Measurements from ENCODE around the gene DMD. TPM values are rescaled to one million over a fixed set of nuclear protein-coding genes. Genes with fewer than 3 reads are reported as not detected.
A peak's percentile ranks its signal among the peaks of the same experiment; 100 is the strongest.

The DMD gene
- total RNA-seq, 1 donor = 32.4 TPM

GRCh38 chrX:31355206-31355955 is 1856.0 kb downstream of the DMD start:
- no peak overlapping the region for H3K4me3 ChIP-seq (ENCODE audit: low read depth, low read length)
- TF ChIP-seq CTCF (IDR thresholded peaks at IDR 0.05; ENCODE audit: insufficient read depth, low read depth, low read length) = no peak
- DNase-seq (ENCODE audit: low read depth) = peak; percentile 86

GRCh38 chrX:31353095-31353494 is 1858.3 kb downstream of the DMD start:
- no peak for TF ChIP-seq CTCF (IDR thresholded peaks at IDR 0.05; ENCODE audit: insufficient read depth, low read depth, low read length)
- H3K4me3 ChIP-seq (ENCODE audit: low read depth, low read length) = no peak overlapping the region
- peak; percentile 80 for DNase-seq (ENCODE audit: low read depth)

GRCh38 chrX:31350808-31351074 is 1860.6 kb downstream of the DMD start:
- no peak overlapping the region for H3K4me3 ChIP-seq (ENCODE audit: low read depth, low read length)
- no peak for TF ChIP-seq CTCF (IDR thresholded peaks at IDR 0.05; ENCODE audit: insufficient read depth, low read depth, low read length)
- no peak for DNase-seq (ENCODE audit: low read depth)

DNA sequence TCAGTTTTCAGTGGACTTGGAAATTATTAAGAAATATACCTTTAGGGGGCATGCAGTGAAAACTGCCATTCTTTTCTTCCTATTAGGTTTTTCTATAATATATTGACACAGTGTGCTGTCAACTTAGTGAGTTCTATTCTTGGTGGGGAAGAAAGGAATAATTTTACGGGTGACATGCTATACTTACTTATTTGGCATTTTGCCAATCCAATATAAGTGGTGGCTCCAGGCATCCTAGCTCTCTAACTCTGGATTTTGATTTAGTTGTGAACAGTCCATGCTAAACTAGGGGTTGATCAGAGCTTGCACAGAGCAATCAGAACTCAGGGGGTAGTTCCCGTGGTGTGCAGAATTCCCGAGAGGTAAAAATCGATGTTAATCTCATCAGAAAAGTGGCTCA is 1861.8 kb downstream of the DMD start:
- H3K4me3 ChIP-seq (ENCODE audit: low read depth, low read length) = no peak overlapping the region
- DNase-seq (ENCODE audit: low read depth) = no peak
- no peak for TF ChIP-seq CTCF (IDR thresholded peaks at IDR 0.05; ENCODE audit: insufficient read depth, low read depth, low read length)

DNA sequence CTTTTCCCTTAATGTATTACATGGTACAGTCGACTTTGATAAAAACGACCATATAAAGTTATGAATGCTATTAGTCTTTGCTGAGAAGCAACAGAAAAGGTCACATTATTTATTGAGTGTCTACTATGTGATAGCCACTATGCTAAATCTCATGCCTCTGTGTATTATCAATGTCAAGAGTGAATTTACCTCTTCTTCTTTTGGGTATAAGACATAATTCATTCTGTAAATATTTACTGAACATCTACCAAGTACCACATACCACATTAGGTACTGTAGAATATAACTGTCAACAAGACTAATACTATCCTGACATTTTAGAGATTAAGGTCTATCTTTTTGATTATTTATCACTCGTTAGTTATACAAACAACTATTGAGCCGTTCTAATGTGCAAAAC is 1870.8 kb downstream of the DMD start:
- no peak for TF ChIP-seq CTCF (IDR thresholded peaks at IDR 0.05; ENCODE audit: insufficient read depth, low read depth, low read length)
- peak; percentile 74 for DNase-seq (ENCODE audit: low read depth)
- H3K4me3 ChIP-seq (ENCODE audit: low read depth, low read length) = no peak overlapping the region

- no peak overlapping the region for H3K4me3 ChIP-seq (ENCODE audit: low read depth, low read length)
- no peak for TF ChIP-seq CTCF (IDR thresholded peaks at IDR 0.05; ENCODE audit: insufficient read depth, low read depth, low read length)
- DNase-seq (ENCODE audit: low read depth) = no peak
Measured at GRCh38 chrX:31338991-31339350, 1872.4 kb downstream of the DMD start.

DNA sequence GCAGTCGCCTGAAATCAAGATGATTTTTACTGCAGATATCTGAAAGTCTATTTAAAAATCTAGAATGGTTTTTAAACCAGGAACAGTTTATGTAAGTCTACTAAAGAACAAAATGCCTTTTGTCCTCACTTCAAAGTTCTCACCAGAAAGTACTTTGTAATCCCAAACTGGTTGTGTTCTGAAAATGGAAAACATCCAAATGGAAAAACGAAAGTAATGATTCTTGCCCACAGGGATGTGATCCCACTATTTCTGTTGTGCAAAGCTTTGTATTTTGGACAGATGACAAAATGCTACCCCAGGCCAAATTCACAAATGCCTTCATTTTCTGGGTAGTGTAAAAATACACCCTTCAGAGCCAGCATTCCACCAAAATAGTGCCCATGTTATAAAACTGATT is 1874.0 kb downstream of the DMD start:
- DNase-seq (ENCODE audit: low read depth) = no peak
- H3K4me3 ChIP-seq (ENCODE audit: low read depth, low read length) = no peak overlapping the region
- TF ChIP-seq CTCF (IDR thresholded peaks at IDR 0.05; ENCODE audit: insufficient read depth, low read depth, low read length) = no peak
